Activated B cell treated with CpG ODN at 0.5 μM for 24 hours (primary cell): Measurements from ENCODE around the gene GNB1L. TPM values are rescaled to one million over a fixed set of nuclear protein-coding genes. Genes with fewer than 3 reads are reported as not detected.

Source experiments
- ATAC-seq: fragments of 200-7000 bp; cut with Tn5 transposase; one replicate; pipeline ENCODE4 v1.10.0; 2021; ENCODE audit warnings: low read depth, mild to moderate bottlenecking, moderate library complexity
- CTCF ChIA-PET: fragments of 350-600 bp; sonication (Branson Sonifier 250); formaldehyde crosslinking; loops from one replicate; lab custom pipeline; 2021; ENCODE audit warnings: antibody characterized with exemption; lab: Charles Lee
- POLR2A ChIA-PET: fragments of 350-600 bp; sonication (Branson Sonifier 250); formaldehyde crosslinking; loops from one replicate; lab custom pipeline; 2021; ENCODE audit warnings: antibody characterized with exemption; lab: Charles Lee
- DNase-seq: peaks from one replicate; pipeline ENCODE4 v3.0.0; 2022
- H3K27ac Mint-ChIP-seq: one replicate; pipeline ENCODE4 v1.8.0; 2020; ENCODE audit warnings: mixed read lengths
- H3K27me3 Mint-ChIP-seq: one replicate; pipeline ENCODE4 v1.8.0; 2021; ENCODE audit warnings: mixed read lengths
- H3K36me3 Mint-ChIP-seq: one replicate; pipeline ENCODE4 v1.8.0; 2021; ENCODE audit warnings: low read depth, mixed read lengths
- H3K4me1 Mint-ChIP-seq: one replicate; pipeline ENCODE4 v1.8.0; 2021; ENCODE audit warnings: mixed read lengths
- H3K4me3 Mint-ChIP-seq: one replicate; pipeline ENCODE4 v1.8.0; 2020; ENCODE audit warnings: mild to moderate bottlenecking, mixed read lengths
- H3K9me3 Mint-ChIP-seq: one replicate; pipeline ENCODE4 v1.8.0; 2020; ENCODE audit warnings: mixed read lengths
- intact Hi-C: fragments of 100-400 bp; cut with micrococcal nuclease; formaldehyde crosslinking; loops from one replicate; pipeline ENCODE4 v1.15.1; 2024
- total RNA-seq: library from RNA; stranded (reverse); gene quantifications from 2 replicates; pipeline ENCODE4 v1.2.3, GENCODE V29; 2022
- TF ChIP-seq, protein P1 (sequence below): fragments of 200-600 bp; IDR thresholded peaks from one replicate; pipeline ENCODE4 v1.8.0; 2022; ENCODE audit warnings: antibody characterized with exemption, mild to moderate bottlenecking

Gene GNB1L
- total RNA-seq, 1 donor from 2014 or later: 6.3 TPM

DNA sequence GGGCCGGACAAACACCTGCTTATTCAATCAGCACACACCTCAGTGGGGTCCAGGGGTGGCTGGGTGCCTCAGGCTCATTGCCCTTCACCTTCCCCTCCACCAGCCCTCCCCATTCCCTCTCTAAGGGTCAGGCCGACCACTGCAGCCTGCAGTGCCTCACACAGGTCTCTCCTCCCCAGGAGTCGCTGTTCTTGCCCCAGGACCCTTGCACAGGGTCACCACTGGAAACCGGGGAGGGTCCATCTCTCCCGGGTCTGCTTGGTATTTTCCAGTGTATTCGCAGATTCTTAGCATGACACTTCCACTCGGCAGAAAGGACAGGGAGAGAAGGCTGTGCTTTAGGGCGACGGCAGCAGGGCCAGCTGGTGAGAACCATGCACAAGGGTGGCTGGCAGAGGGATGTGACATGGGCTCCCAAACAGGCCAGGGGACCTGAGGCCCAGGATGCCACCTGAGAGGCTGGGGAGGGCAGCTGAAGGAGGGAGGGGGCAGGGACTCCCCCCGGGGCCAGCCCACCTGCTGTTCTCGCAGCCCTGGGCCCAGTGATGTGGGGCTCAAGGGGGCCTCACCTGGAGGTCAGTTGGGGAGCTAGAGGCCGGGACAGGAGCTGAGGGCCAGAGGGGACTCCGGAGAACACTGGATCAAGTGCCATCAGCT is 110.2 kb downstream of the GNB1L start:
- intact Hi-C loops: no loop called here
- no peak for ATAC-seq
- Mint-ChIP-seq H3K36me3 (no peaks in the 10 kb centered on the region), H3K27ac (no peak overlapping the region), H3K27me3 (no peaks in the 10 kb centered on the region), H3K4me1 (no peaks in the 10 kb centered on the region), H3K4me3 (no peak overlapping the region), H3K9me3 (no peaks in the 10 kb centered on the region)
- TF ChIP-seq, protein P1, sequence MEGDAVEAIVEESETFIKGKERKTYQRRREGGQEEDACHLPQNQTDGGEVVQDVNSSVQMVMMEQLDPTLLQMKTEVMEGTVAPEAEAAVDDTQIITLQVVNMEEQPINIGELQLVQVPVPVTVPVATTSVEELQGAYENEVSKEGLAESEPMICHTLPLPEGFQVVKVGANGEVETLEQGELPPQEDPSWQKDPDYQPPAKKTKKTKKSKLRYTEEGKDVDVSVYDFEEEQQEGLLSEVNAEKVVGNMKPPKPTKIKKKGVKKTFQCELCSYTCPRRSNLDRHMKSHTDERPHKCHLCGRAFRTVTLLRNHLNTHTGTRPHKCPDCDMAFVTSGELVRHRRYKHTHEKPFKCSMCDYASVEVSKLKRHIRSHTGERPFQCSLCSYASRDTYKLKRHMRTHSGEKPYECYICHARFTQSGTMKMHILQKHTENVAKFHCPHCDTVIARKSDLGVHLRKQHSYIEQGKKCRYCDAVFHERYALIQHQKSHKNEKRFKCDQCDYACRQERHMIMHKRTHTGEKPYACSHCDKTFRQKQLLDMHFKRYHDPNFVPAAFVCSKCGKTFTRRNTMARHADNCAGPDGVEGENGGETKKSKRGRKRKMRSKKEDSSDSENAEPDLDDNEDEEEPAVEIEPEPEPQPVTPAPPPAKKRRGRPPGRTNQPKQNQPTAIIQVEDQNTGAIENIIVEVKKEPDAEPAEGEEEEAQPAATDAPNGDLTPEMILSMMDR: no peak
- ChIA-PET CTCF (no interaction called here), POLR2A (no interaction called here)
- DNase-seq: no peak

DNA sequence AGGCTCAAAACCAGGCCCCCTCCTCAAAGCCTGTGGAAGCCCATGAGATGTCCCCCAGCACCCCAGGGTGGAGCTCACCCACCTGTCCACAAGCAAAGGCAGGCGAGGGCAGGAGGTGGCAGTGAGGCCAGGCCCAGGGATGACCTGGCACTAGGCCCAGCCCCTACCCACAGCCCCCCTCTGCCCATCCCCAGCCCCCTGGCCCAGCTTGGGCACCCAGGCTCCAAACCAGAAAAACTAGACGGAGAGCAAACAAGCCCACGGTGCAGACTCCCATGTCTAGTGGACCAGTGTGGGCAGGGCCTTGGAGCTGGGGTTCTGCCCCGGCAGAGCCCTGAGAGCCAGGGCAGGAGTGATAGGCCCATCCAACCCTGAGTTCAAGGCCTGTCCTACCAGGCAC is 111.0 kb downstream of the GNB1L start:
- Mint-ChIP-seq H3K4me3 (no peak overlapping the region), H3K9me3 (no peaks in the 10 kb centered on the region), H3K36me3 (no peaks in the 10 kb centered on the region), H3K27ac (no peak overlapping the region), H3K4me1 (no peaks in the 10 kb centered on the region), H3K27me3 (no peaks in the 10 kb centered on the region)
- intact Hi-C loops: no loop called here
- ATAC-seq: no peak
- DNase-seq: no peak
- POLR2A ChIA-PET: no interaction called here
- TF ChIP-seq, protein P1: no peak
- CTCF ChIA-PET: no interaction called here

DNA sequence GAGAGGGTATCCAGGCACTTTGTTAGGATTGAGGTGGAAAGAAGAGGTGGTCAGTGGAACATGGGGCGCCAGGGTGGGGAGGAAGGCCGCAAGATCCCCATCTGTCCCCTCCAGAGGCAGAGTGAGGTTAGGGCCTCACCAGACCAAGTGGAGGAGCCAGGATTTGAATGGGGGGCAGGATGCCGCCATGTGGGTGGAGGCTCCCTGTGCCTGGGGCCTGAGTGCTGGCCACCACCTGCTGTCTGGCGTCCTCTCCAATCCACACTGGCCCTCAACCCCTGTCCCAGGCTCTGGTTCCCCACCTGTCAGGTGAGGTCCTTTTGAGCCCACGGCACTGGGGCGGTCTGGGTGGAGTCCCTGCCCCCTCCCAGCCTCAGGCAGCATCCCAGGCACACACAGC is 111.6 kb downstream of the GNB1L start:
- ATAC-seq: no peak
- ChIA-PET CTCF (no interaction called here), POLR2A (no interaction called here)
- intact Hi-C loops: no loop called here
- Mint-ChIP-seq H3K36me3 (no peaks in the 10 kb centered on the region), H3K27me3 (no peaks in the 10 kb centered on the region), H3K4me3 (no peak overlapping the region), H3K4me1 (no peaks in the 10 kb centered on the region), H3K9me3 (no peaks in the 10 kb centered on the region), H3K27ac (no peak overlapping the region)
- TF ChIP-seq, protein P1: no peak
- DNase-seq: no peak

DNA sequence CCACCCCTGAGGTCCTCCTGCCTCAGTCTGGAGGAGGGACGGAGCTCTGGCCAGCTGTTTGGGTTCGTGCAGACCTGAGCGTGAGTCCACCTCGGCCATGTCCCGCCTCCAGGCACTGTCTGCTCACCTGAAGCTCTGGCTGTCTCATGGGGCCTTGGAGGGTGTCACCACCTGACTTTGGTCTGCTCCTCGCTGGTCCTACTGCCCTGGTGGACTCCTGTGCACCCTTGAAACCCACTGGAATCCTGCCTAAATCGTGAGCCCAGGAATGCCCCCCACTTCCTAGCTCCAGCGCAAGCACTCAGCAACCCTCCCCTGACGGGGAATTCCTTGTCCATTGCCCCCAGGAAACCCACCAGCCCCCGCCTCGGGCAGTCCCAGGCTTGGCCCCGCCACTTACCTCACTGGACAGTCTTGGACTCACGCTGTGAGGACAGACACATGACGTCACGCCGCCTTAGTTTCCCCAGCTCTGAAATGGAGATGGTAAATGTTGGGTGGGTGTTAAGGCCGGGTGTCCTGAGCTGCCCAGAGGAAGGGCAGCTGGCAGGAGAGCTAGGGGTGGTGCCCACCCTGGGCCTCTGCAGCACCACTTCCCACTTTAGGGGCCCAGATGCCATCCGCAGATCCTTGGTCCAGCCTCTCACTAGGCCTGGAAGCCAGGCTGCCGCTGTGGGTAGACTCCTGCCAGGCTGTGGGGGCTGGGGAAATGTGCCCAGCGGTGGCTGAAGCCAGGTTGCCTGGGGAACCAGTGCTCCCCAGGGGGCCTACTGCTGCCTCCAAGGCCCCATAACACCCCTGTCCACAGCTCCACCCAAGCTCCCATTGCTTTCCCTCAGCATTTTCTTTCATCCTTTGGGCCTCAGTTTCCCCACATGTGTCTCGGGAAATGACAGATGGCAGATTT is 112.3 kb downstream of the GNB1L start:
- no peak for ATAC-seq
- Mint-ChIP-seq H3K36me3 (no peaks in the 10 kb centered on the region), H3K27me3 (no peaks in the 10 kb centered on the region), H3K9me3 (no peaks in the 10 kb centered on the region), H3K27ac (no peak overlapping the region), H3K4me3 (no peak overlapping the region), H3K4me1 (no peaks in the 10 kb centered on the region)
- TF ChIP-seq, protein P1: no peak
- no peak for DNase-seq
- ChIA-PET CTCF (no interaction called here), POLR2A (interaction anchor here (0.6 kb wide), 1 partner anchor 178 kb away, joined by 7 read pairs; no protein-coding TSS in a partner anchor)
- intact Hi-C loops: no loop called here

DNA sequence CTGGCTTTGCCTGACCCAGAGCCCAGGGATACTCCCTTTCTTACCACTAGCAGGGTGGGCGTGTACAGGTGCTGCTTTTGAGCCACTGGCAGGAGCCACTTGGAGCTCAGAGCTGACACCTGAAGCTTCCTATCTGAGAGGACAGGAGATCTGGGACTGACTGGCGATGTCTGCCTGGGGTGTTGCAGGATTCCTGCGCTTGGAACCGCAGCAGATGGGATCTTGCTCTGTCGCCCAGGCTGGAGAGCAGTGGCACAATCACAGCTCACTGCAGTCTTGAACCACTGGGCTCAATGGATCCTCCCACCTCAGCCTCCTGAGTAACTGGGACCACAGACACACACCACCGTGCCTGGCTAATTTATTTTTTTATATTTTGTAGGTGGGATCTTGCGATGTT is 113.6 kb downstream of the GNB1L start:
- DNase-seq (no peak), ATAC-seq (no peak)
- intact Hi-C loops: no loop called here
- Mint-ChIP-seq H3K9me3 (no peaks in the 10 kb centered on the region), H3K36me3 (no peaks in the 10 kb centered on the region), H3K27me3 (no peaks in the 10 kb centered on the region), H3K4me3 (no peak overlapping the region), H3K4me1 (no peaks in the 10 kb centered on the region), H3K27ac (no peak overlapping the region)
- POLR2A ChIA-PET: no interaction called here
- TF ChIP-seq, protein P1: no peak
- CTCF ChIA-PET: interaction anchor here (0.9 kb wide), 1 partner anchor 10 kb away, joined by 3 read pairs; no protein-coding TSS in a partner anchor
